ENCODE results near the gene COL4A1.
A peak's percentile ranks its signal among the peaks of the same experiment; 100 is the strongest.
"Not testable (repeated sequence)": the region's sequence is repeated elsewhere in the genome, so short reads cannot be mapped to it uniquely, and the experiment has no call there.

The COL4A1 gene

GRCh38 chr13:110323172-110323891 lies 16.4 kb upstream of the COL4A1 start:
- DNase-seq (ENCODE audit: low spot score), result no peak

GRCh38 chr13:110322828-110323171 lies 15.8 kb upstream of the COL4A1 start:
- DNase-seq (ENCODE audit: low spot score), result no peak

- no peak for DNase-seq (ENCODE audit: low spot score)
Observed at GRCh38 chr13:110322126-110322827, 15.3 kb upstream of the COL4A1 start.

- DNase-seq (ENCODE audit: low spot score), result not testable (repeated sequence)
Observed at GRCh38 chr13:110321573-110321972, 14.6 kb upstream of the COL4A1 start.

- no peak for DNase-seq (ENCODE audit: low spot score)
Observed at GRCh38 chr13:110320645-110321044, 13.7 kb upstream of the COL4A1 start.

GRCh38 chr13:110319774-110320509 lies 13.0 kb upstream of the COL4A1 start:
- peak; percentile 6 for DNase-seq (ENCODE audit: low spot score)

- no peak for DNase-seq (ENCODE audit: low spot score)
Observed at GRCh38 chr13:110319397-110319773, 12.4 kb upstream of the COL4A1 start.

- no peak for DNase-seq (ENCODE audit: low spot score)
Observed at GRCh38 chr13:110318920-110319319, 12.0 kb upstream of the COL4A1 start.

- no peak for DNase-seq (ENCODE audit: low spot score)
Observed at GRCh38 chr13:110317496-110318195, 10.7 kb upstream of the COL4A1 start.

- DNase-seq (ENCODE audit: low spot score), result no peak
Observed at GRCh38 chr13:110317093-110317492, 10.1 kb upstream of the COL4A1 start.

- DNase-seq (ENCODE audit: low spot score), result no peak
Observed at GRCh38 chr13:110316196-110316595, 9.2 kb upstream of the COL4A1 start.

GRCh38 chr13:110314516-110315245 lies 7.7 kb upstream of the COL4A1 start:
- DNase-seq (ENCODE audit: low spot score), result no peak

GRCh38 chr13:110313733-110314132 lies 6.8 kb upstream of the COL4A1 start:
- DNase-seq (ENCODE audit: low spot score), result not testable (repeated sequence)

GRCh38 chr13:110313261-110313660 lies 6.3 kb upstream of the COL4A1 start:
- not testable (repeated sequence) for DNase-seq (ENCODE audit: low spot score)

- DNase-seq (ENCODE audit: low spot score), result no peak
Observed at GRCh38 chr13:110312339-110313031, 5.5 kb upstream of the COL4A1 start.

GRCh38 chr13:110311443-110312338 lies 4.7 kb upstream of the COL4A1 start:
- no peak for DNase-seq (ENCODE audit: low spot score)

GRCh38 chr13:110310541-110311442 lies 3.8 kb upstream of the COL4A1 start:
- DNase-seq (ENCODE audit: low spot score), result no peak

- DNase-seq (ENCODE audit: low spot score), result no peak
Observed at GRCh38 chr13:110309661-110310524, 2.9 kb upstream of the COL4A1 start.
